HG03095 (cell line): ENCODE data around the gene TMEM100.

Experiments
- ATAC-seq: cut with Tn5 transposase; IDR thresholded peaks from one replicate; pipeline ENCODE4 v1.9.1; 2021; ENCODE audit warnings: moderate library complexity; ENCODE audit not compliant: unreplicated experiment

TMEM100 gene

GRCh38 chr17:55745258-55745657 is 22.6 kb upstream of the TMEM100 start:
- no peak for ATAC-seq

GRCh38 chr17:55743103-55743679 is 20.5 kb upstream of the TMEM100 start:
- peak; percentile 22 for ATAC-seq

DNA sequence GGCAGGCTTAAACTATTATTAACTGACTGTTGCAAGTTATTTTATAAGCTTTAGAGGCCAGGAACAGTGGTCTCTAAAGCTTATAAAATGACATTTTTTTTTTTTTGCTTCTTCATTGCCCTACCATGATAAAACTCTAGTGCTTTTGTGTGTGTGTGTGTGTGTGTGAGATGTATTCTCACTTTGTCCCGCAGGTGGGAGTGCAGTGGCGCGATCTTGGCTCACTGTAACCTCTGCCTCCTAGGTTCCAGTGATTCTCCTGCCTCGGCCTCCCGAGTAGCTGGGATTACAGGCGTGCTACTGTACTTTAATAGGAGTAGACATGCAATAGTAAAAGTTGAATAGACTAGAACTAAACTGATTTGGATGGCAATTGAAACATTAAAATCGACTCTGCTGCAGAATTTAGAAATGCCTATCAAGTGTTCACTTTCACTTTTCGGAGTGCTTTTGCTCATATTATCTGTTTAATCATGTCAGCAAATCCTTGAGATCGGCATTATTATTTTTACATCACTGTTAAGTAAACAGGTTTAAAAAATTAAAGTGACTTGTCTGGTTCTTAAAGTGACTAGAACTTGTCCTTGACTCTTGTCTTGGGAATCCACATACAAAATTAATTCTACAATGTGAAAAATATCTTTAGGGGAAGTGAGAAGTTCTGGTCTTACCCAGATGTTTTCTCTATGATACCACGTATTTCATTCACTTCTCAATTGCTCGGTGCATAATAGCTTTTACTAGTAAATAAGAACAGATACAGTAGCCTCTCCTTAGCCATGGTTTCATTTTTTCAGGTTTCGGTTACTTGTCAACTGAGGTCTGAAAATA is 19.8 kb upstream of the TMEM100 start:
- ATAC-seq, result peak; percentile 51

DNA sequence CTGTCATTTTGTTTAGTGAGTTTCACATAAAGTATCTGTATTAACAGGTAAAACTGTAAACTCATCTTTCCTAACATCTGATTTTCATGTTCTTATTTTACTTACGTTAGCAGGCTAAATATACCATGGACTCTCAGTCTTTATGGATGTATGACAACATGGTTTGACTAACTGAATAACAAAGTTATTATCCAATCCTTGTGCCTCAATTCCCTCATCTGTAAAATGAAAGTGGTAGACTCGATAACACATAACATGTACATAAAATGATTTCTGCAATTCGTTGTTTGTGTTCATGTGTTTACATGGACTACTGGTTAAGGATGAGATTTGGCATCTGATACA is 18.7 kb upstream of the TMEM100 start:
- no peak for ATAC-seq

DNA sequence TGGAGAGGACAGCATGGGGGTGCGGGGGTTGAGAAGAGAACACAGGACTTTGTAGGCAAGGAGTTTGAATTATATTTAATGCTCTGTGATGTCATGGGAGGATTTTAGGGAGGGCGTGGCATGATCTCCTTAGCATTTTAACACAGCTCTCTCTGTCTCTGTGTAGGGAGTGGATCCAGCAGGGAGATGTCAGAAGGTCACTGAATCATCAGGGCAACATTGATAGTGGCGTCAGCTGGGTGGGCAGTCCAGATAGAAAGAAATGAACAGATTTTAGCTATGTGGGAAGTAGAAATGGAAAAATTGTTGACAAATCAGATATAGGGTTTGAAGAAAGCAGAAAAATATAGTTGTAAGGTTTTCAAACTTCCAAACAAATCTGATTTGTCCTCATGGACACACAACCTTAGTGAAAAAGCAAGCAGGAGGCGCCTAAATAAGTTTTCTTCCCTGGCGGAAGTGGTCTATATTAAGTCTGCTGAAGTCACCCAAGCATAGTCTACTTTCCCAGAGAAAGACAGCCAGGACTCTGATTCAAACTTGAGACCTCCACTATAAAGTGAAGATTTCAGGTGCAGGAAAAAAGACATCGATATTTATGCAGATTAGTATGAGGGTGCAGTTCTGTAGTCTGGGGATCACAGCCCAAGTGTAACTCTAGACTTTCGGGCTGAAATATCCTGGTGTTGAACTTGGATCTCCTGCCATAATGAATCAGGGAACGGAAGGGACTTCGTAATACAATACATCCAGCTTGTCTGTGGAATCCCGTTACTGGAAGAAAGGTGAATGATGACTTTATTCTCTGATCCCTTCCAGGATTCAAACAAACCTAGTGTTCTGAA is 18.1 kb upstream of the TMEM100 start:
- no peak for ATAC-seq

GRCh38 chr17:55737976-55738501 is 15.4 kb upstream of the TMEM100 start:
- no peak for ATAC-seq

DNA sequence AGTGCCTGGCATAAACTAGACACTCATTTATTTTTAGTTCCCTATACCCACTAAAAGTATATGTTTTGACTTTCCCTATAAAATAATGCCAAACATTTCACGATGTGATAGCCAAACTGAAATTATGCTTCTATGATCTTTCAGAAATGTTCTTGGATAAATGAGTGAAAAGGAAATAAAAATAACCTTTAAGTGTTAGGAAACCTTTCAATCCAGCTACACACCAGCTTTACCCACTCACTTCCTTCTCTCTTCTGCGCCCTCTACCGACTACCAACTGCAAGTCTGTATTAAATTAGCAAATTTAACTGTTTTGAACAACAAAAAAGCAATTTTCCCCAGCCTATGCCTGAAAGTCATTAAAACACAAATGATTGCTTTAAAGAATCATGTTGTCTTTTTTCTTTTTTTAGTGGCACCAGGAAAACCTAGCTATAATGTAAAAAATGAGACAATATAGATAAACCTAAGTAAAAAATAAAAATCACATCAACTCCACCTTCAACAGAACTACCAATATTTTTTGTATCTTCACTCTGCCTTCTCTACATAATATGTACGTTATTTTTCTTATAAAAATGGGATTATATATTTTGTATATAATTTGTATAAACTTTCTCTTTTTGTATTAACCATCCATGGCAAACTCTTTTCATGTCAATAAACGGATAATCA is 13.2 kb upstream of the TMEM100 start:
- ATAC-seq, result no peak

GRCh38 chr17:55734128-55734781 is 11.6 kb upstream of the TMEM100 start:
- ATAC-seq, result no peak

- no peak for ATAC-seq
These were observed 9.1 kb upstream of the TMEM100 start for GRCh38 chr17:55731586-55732250.

GRCh38 chr17:55730808-55731207 is 8.1 kb upstream of the TMEM100 start:
- no peak for ATAC-seq

DNA sequence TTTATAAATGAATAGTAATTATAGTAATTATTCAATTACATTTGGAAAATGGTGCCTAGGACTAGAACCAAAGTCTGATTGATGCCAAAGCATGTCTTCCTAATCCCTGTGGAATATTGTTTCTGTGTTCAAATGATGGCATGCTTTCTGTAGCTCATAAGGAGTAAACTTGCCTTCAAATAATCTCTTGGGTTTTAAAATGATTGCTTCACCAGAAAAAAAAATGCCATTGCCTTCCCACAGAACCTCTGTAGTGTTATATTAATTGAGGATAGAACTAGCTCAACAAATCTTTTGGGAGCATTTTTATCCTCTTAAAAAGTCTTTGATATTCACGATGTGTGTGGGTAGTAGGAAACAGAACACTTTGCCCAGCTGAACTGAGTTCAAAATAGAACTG is 7.7 kb upstream of the TMEM100 start:
- ATAC-seq, result no peak

DNA sequence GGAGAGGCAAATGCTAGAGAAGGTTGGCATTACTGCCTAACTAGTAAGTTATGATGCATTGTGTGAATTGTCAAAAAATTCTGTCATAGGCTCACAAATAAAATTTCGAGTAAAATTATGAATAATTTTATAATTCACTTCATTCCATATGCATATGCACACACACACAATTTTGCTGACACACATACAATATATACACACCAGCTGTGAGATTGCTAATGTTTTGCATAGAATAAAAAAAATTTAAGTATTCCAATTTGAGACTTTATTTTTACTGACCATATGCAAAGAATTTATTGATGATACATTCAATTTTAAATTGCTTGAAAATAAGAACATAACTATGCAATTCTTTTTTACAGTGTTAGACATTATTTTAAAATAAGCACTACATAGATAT is 6.8 kb upstream of the TMEM100 start:
- ATAC-seq, result no peak

DNA sequence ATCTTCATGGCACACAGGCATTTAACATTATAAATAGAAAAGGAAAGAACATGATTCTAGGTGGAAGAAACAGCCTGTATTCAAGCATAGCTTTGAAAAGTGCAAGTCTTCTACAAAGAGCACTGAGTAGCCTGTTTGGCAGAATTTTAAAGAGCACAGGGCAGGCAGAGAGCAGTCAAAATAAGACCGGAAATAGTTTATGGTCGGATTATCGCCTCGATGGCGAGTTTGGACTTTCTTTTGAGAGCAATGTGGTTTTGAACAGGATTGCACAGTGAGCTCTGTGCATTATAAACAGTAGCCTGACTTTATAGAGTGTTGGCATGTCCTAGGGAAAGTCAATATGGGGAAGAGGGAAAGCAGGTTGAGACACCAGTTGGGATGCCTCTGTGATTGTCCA is 6.2 kb upstream of the TMEM100 start:
- no peak for ATAC-seq

GRCh38 chr17:55728361-55728760 is 5.7 kb upstream of the TMEM100 start:
- ATAC-seq, result no peak

DNA sequence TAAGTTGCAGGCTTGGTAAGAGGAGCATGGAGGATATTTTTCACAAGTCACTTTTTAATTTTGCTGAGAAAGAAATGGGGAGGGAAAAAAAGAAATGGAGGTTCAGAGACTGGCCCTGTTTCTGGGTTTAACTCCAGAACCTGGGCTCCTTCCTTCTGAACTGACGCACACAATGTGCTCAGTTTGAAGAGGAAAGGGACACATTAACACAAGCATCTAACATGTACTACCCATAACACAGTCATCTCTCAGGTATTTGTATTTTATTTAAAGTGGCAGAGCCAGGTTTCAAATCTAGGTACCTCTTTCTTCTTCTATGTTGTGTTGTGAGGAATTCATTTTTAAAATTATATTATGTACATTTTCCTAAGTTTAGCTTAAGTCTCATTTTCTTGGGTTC is 5.3 kb upstream of the TMEM100 start:
- ATAC-seq, result no peak

DNA sequence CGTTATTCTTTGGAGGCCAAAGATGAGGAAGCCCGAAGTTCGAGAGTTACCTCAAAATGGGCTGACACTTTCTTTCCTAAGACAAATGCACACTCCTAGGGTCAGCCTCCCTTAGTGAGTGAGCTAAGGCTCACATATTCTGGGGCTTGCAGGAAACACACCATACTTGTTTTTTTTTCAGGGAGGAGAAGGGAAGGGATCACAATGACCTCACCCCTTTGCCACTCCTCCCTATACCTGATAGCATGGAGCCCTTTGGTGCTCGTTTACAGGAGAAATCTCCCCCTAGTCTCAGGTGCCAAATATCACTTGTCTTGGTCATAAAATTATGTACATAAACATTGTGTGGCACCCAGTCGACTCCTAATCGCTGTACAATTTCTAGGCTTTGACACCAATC is 4.6 kb upstream of the TMEM100 start:
- ATAC-seq, result no peak

DNA sequence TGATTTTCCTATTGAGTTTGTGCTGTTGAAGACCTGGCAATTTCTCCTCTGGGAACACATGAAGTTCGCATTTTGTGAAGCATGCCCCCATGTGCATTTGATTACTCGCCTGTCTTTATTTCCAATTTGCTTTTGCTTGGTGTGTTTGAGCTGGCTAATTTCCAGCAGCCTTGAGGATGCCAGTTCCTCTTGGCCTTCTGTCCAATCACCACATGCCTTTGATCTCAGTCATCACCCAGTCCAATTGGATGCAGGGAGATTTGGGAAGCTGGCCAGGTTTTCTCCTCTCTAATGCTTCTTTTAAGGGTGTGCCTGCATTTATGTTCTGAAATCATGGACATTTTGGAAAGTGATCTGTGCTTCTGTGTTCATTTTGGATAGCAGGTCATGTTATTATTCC is 3.8 kb upstream of the TMEM100 start:
- no peak for ATAC-seq

DNA sequence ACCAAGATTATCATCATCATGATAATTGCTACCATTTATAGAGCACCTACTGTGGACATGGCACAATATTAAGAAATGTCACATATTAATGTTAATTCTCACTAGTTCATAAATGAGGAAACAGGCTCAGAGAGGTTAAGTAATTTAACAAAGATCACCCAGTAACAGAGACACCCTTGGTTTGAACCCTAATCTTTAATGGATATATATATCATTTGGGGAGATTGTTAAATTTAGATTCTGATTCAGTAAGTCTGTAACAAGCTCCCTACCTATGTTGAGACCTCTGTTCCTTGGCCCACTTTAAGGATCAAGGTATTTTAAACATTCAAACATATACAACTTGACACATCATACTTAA is 804 bp upstream of the TMEM100 start:
- no peak for ATAC-seq

DNA sequence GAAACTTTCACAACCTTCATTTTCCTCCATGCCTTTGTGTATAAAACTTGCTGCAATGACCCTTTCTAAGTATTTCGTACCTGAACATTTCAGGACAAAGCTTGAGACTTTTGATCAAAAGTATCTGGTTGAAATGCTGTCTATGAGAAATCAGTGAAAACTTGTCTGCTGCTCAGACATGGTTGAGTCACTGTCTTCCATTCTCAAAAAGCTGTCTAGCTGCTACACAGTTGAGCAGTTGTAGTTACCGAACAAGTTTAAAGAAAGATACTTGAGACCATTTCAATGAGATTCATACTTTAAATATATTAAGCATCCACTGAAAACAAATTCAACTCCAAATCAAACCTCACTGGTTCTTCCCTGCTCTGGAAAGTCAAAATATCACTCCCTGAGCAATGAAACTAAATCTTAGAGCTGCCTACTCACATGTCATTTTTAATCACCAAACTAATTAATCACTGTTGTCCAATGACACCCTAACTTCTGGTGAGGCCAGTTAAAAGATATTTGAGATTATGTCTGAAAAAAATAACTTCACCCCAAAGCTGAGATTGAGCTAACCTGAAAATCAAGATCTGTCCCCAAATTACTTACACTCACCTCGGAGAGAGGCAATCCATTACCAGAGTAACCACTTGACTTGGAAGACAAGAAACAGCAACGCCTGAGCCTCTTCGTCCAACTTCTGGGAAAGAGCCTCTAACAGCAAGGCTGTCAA is 488 bp downstream of the TMEM100 start:
- no peak for ATAC-seq
